ENCODE results near the gene PATJ. TPM values are rescaled to one million over a fixed set of nuclear protein-coding genes. Genes with fewer than 3 reads are reported as not detected.
"Not testable (repeated sequence)": the region's sequence is repeated elsewhere in the genome, so short reads cannot be mapped to it uniquely, and the experiment has no call there.

Gene PATJ
- total RNA-seq, 1 donor from 2014 or later, result 2.0 TPM

DNA sequence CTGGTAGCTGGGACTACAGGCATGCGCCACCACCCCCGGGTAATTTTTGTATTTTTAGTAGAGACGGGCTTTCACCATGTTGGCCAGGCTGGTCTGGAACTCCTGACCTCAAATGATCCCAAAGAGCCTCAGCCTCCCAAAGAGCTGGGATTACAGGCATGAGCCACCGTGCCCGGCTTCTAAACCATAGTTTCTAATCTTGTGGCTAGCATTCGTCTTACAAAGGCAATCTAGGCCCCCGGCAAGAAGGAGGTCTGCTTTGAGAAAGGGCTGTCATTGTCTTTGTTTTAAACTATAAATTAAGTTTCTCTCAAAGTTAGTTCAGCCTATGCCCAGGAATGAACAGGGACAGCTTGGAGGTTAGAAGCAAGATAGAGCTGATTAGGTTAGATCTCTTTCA, 442.1 kb downstream of the PATJ start:
- H3K27me3 Mint-ChIP-seq (ENCODE audit: unreplicated experiment), result no peaks in the 10 kb centered on the region
- H3K27ac Mint-ChIP-seq (ENCODE audit: unreplicated experiment), result no peak overlapping the region
- DNase-seq, result no peak
- H3K4me3 Mint-ChIP-seq (ENCODE audit: unreplicated experiment), result no peak overlapping the region
- no peaks in the 10 kb centered on the region for H3K36me3 Mint-ChIP-seq (ENCODE audit: unreplicated experiment)
- TF ChIP-seq, protein P1, sequence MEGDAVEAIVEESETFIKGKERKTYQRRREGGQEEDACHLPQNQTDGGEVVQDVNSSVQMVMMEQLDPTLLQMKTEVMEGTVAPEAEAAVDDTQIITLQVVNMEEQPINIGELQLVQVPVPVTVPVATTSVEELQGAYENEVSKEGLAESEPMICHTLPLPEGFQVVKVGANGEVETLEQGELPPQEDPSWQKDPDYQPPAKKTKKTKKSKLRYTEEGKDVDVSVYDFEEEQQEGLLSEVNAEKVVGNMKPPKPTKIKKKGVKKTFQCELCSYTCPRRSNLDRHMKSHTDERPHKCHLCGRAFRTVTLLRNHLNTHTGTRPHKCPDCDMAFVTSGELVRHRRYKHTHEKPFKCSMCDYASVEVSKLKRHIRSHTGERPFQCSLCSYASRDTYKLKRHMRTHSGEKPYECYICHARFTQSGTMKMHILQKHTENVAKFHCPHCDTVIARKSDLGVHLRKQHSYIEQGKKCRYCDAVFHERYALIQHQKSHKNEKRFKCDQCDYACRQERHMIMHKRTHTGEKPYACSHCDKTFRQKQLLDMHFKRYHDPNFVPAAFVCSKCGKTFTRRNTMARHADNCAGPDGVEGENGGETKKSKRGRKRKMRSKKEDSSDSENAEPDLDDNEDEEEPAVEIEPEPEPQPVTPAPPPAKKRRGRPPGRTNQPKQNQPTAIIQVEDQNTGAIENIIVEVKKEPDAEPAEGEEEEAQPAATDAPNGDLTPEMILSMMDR (IDR thresholded peaks at IDR 0.05; ENCODE audit: partially characterized antibody, unreplicated experiment), result no peak
- peaks cover 4% of the 10 kb centered on the region for H3K9me3 Mint-ChIP-seq (ENCODE audit: unreplicated experiment)
- H3K4me1 Mint-ChIP-seq (ENCODE audit: low read depth, unreplicated experiment), result peaks cover 22% of the 10 kb centered on the region

DNA sequence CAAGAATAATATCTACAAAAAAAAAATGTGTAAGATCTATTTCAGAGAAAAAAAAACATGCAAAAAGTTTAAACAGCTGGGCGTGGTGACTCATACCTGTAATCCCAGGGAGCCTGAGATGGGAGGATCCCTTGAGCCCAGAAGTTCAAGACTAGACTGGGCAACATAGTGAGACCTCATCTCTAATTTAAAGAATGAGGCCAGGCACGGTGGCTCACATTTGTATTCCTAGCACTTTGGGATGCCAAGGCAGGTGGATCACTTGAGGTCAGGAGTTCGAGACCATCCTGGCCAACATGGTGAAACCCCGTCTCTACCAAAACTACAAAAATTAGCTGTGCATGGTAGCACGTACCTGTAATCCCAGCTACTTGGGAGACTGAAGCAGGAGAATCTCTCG, 443.0 kb downstream of the PATJ start:
- H3K36me3 Mint-ChIP-seq (ENCODE audit: unreplicated experiment); H3K9me3 Mint-ChIP-seq (ENCODE audit: unreplicated experiment); H3K27ac Mint-ChIP-seq (ENCODE audit: unreplicated experiment); DNase-seq; H3K4me3 Mint-ChIP-seq (ENCODE audit: unreplicated experiment); H3K27me3 Mint-ChIP-seq (ENCODE audit: unreplicated experiment): not testable (repeated sequence)
- H3K4me1 Mint-ChIP-seq (ENCODE audit: low read depth, unreplicated experiment), result peaks cover 22% of the 10 kb centered on the region

DNA sequence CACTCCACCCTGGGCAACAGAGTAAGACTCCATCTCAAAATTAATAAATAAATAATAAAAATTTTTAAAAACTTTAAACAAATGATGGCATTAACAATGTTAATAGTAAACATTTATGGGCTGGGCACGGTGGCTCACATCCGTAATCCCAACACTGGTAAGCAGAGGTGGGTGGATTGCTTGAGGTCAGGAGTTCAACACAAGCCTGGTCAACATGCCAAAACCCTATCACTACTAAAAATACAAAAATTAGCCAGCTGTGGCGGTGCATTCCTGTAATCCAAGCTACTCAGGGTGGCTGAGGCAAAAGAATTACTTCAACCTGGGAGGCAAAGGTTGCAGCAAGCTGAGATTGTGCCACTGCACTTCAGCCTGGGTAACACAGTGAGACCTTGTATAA, 443.4 kb downstream of the PATJ start:
- no peak overlapping the region for H3K27ac Mint-ChIP-seq (ENCODE audit: unreplicated experiment)
- H3K4me3 Mint-ChIP-seq (ENCODE audit: unreplicated experiment), result no peak overlapping the region
- H3K9me3 Mint-ChIP-seq (ENCODE audit: unreplicated experiment), result peaks cover 4% of the 10 kb centered on the region
- no peaks in the 10 kb centered on the region for H3K36me3 Mint-ChIP-seq (ENCODE audit: unreplicated experiment)
- H3K27me3 Mint-ChIP-seq (ENCODE audit: unreplicated experiment), result no peaks in the 10 kb centered on the region
- TF ChIP-seq, protein P1 (IDR thresholded peaks at IDR 0.05; ENCODE audit: partially characterized antibody, unreplicated experiment), result no peak
- DNase-seq, result no peak
- peaks cover 22% of the 10 kb centered on the region for H3K4me1 Mint-ChIP-seq (ENCODE audit: low read depth, unreplicated experiment)

DNA sequence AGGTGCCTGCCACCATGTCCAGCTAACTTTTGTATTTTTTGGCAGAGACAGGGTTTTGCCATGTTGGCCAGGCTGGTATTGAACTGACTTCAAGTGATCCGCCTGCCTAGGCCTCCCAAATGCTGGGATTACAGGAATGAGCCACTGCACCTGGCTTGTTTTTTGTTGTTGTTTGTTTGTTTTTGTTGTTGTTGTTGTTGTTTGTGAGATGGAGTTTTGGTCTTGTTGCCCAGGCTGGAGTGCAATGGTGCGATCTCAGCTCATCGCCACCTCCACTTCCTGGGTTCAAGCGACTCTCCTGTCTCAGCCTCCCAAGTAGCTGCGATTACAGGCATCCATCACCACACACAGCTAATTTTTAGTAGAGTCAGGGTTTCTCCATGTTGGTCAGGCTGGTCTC, 445.3 kb downstream of the PATJ start:
- no peak overlapping the region for H3K4me3 Mint-ChIP-seq (ENCODE audit: unreplicated experiment)
- H3K4me1 Mint-ChIP-seq (ENCODE audit: low read depth, unreplicated experiment), result peaks cover 12% of the 10 kb centered on the region
- DNase-seq, result no peak
- peaks cover 2% of the 10 kb centered on the region for H3K9me3 Mint-ChIP-seq (ENCODE audit: unreplicated experiment)
- H3K27me3 Mint-ChIP-seq (ENCODE audit: unreplicated experiment), result no peaks in the 10 kb centered on the region
- H3K27ac Mint-ChIP-seq (ENCODE audit: unreplicated experiment), result no peak overlapping the region
- TF ChIP-seq, protein P1 (IDR thresholded peaks at IDR 0.05; ENCODE audit: partially characterized antibody, unreplicated experiment), result no peak
- H3K36me3 Mint-ChIP-seq (ENCODE audit: unreplicated experiment), result no peaks in the 10 kb centered on the region

DNA sequence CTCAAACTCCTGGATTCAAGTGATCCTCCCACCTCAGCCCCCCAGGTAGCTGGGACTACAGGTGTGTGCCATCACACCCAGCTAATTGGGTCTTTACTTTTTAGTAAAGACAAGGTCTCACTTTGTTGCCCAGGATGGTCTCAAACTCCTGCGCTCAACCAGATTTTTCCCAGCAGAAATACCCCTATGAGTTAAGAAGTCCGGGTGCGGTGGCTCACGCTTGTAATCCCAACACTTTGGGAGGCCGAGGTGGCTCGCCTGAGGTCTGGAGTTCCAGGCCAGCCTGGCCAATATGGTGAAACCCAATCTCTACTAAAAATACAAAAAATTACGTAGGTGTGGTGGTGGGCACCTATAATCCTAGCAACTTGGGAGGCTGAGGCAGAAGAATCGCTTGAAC, 445.8 kb downstream of the PATJ start:
- Mint-ChIP-seq H3K27ac (ENCODE audit: unreplicated experiment) (no peak overlapping the region), H3K27me3 (ENCODE audit: unreplicated experiment) (no peaks in the 10 kb centered on the region), H3K4me3 (ENCODE audit: unreplicated experiment) (no peak overlapping the region), H3K9me3 (ENCODE audit: unreplicated experiment) (peaks cover 2% of the 10 kb centered on the region), H3K36me3 (ENCODE audit: unreplicated experiment) (no peaks in the 10 kb centered on the region), H3K4me1 (ENCODE audit: low read depth, unreplicated experiment) (peaks cover 9% of the 10 kb centered on the region)
- TF ChIP-seq, protein P1 (IDR thresholded peaks at IDR 0.05; ENCODE audit: partially characterized antibody, unreplicated experiment), result no peak
- DNase-seq, result no peak
